Effector memory CD4-positive, alpha-beta T cell (primary cell): Measurements from ENCODE around the gene IGF2BP2.
A peak's percentile ranks its signal among the peaks of the same experiment; 100 is the strongest.

Experiments
- DNase-seq, 3 donors: peaks; one replicate each; pipeline ENCODE4 v3.0.0-alpha.2; 2020
- H3K27ac ChIP-seq: 2 replicates; pipeline ENCODE4 v1.7.0; 2013; ENCODE audit warnings: mild to moderate bottlenecking, low read length, moderate library complexity; ENCODE audit not compliant: insufficient read depth, poor library complexity, severe bottlenecking
- H3K27me3 ChIP-seq: replicated peaks from 2 replicates; pipeline ENCODE4 v1.7.0; 2013; ENCODE audit warnings: mild to moderate bottlenecking, low read length; ENCODE audit not compliant: insufficient read depth, control insufficient read depth, poor library complexity, severe bottlenecking
- H3K36me3 ChIP-seq: 2 replicates; pipeline ENCODE4 v1.7.0; 2013; ENCODE audit warnings: mild to moderate bottlenecking, low read length, moderate library complexity; ENCODE audit not compliant: control insufficient read depth, insufficient read depth
- H3K4me1 ChIP-seq: 2 replicates; pipeline ENCODE4 v1.7.0; 2013; ENCODE audit warnings: low read length, mild to moderate bottlenecking; ENCODE audit not compliant: control insufficient read depth, insufficient read depth, poor library complexity, severe bottlenecking
- H3K4me3 ChIP-seq: 2 replicates; pipeline ENCODE4 v1.7.0; 2013; ENCODE audit warnings: low read length, low read depth, mild to moderate bottlenecking; ENCODE audit not compliant: insufficient read depth, poor library complexity, severe bottlenecking
- H3K9me3 ChIP-seq: 2 replicates; pipeline ENCODE4 v1.7.0; 2013; ENCODE audit warnings: mild to moderate bottlenecking, low read length, moderate library complexity; ENCODE audit not compliant: control insufficient read depth

The IGF2BP2 gene

GRCh38 chr3:185632996-185633395 is 191.8 kb downstream of the IGF2BP2 start:
- DNase-seq = no peak

GRCh38 chr3:185631508-185632206 is 193.2 kb downstream of the IGF2BP2 start:
- Histone ChIP-seq H3K9me3 (no peaks in the 10 kb centered on the region), H3K27me3 (no peaks in the 10 kb centered on the region), H3K4me1 (no peaks in the 10 kb centered on the region), H3K27ac (no peak overlapping the region), H3K36me3 (peaks cover 25% of the 10 kb centered on the region), H3K4me3 (no peak overlapping the region)
- no peak for DNase-seq

More at GRCh38 chr3:185632996-185633395, 191.8 kb downstream of the IGF2BP2 start:
- no peak overlapping the region for H3K27ac ChIP-seq
- H3K27me3 ChIP-seq = no peaks in the 10 kb centered on the region
- peaks cover 14% of the 10 kb centered on the region for H3K36me3 ChIP-seq
- H3K9me3 ChIP-seq = no peaks in the 10 kb centered on the region
- no peaks in the 10 kb centered on the region for H3K4me1 ChIP-seq
- H3K4me3 ChIP-seq = no peak overlapping the region

GRCh38 chr3:185631108-185631507 is 193.7 kb downstream of the IGF2BP2 start:
- Histone ChIP-seq H3K9me3 (no peaks in the 10 kb centered on the region), H3K4me1 (no peaks in the 10 kb centered on the region), H3K36me3 (peaks cover 27% of the 10 kb centered on the region), H3K27ac (no peak overlapping the region), H3K27me3 (no peaks in the 10 kb centered on the region), H3K4me3 (no peak overlapping the region)
- DNase-seq = no peak

GRCh38 chr3:185630182-185630622 is 194.6 kb downstream of the IGF2BP2 start:
- no peak overlapping the region for H3K4me3 ChIP-seq
- no peak overlapping the region for H3K27ac ChIP-seq
- peaks cover 34% of the 10 kb centered on the region for H3K36me3 ChIP-seq
- no peaks in the 10 kb centered on the region for H3K9me3 ChIP-seq
- H3K4me1 ChIP-seq = no peaks in the 10 kb centered on the region
- H3K27me3 ChIP-seq = no peaks in the 10 kb centered on the region
- DNase-seq = no peak

- Histone ChIP-seq H3K27ac (no peak overlapping the region), H3K36me3 (peaks cover 34% of the 10 kb centered on the region), H3K9me3 (no peaks in the 10 kb centered on the region), H3K4me1 (no peaks in the 10 kb centered on the region), H3K27me3 (no peaks in the 10 kb centered on the region), H3K4me3 (no peak overlapping the region)
- DNase-seq = no peak
These were observed 195.2 kb downstream of the IGF2BP2 start for GRCh38 chr3:185629554-185630181.

GRCh38 chr3:185625784-185626183 is 199.1 kb downstream of the IGF2BP2 start:
- Histone ChIP-seq H3K36me3 (peaks cover 48% of the 10 kb centered on the region), H3K4me3 (no peak overlapping the region), H3K4me1 (no peaks in the 10 kb centered on the region), H3K9me3 (no peaks in the 10 kb centered on the region), H3K27ac (no peak overlapping the region), H3K27me3 (no peaks in the 10 kb centered on the region)
- no peak for DNase-seq

- no peak overlapping the region for H3K4me3 ChIP-seq
- H3K9me3 ChIP-seq = no peaks in the 10 kb centered on the region
- DNase-seq = no peak
- H3K27me3 ChIP-seq = no peaks in the 10 kb centered on the region
- H3K27ac ChIP-seq = no peak overlapping the region
- peaks cover 46% of the 10 kb centered on the region for H3K36me3 ChIP-seq
- no peaks in the 10 kb centered on the region for H3K4me1 ChIP-seq
These were observed 200.7 kb downstream of the IGF2BP2 start for GRCh38 chr3:185623939-185624665.

GRCh38 chr3:185613016-185613415 is 211.8 kb downstream of the IGF2BP2 start:
- H3K36me3 ChIP-seq = peaks cover 63% of the 10 kb centered on the region
- H3K4me1 ChIP-seq = no peaks in the 10 kb centered on the region
- no peak for DNase-seq
- no peak overlapping the region for H3K27ac ChIP-seq
- H3K9me3 ChIP-seq = no peaks in the 10 kb centered on the region
- peak overlapping the region; percentile 10 for H3K4me3 ChIP-seq
- H3K27me3 ChIP-seq = no peaks in the 10 kb centered on the region

- H3K4me3 ChIP-seq = no peak overlapping the region
- no peaks in the 10 kb centered on the region for H3K4me1 ChIP-seq
- DNase-seq = no peak
- H3K36me3 ChIP-seq = peaks cover 42% of the 10 kb centered on the region
- no peaks in the 10 kb centered on the region for H3K27me3 ChIP-seq
- H3K27ac ChIP-seq = no peak overlapping the region
- no peaks in the 10 kb centered on the region for H3K9me3 ChIP-seq
These were observed 218.6 kb downstream of the IGF2BP2 start for GRCh38 chr3:185606196-185606595.

GRCh38 chr3:185605566-185605965 is 219.3 kb downstream of the IGF2BP2 start:
- no peak overlapping the region for H3K4me3 ChIP-seq
- no peaks in the 10 kb centered on the region for H3K9me3 ChIP-seq
- H3K27ac ChIP-seq = no peak overlapping the region
- no peaks in the 10 kb centered on the region for H3K4me1 ChIP-seq
- no peak for DNase-seq
- H3K27me3 ChIP-seq = no peaks in the 10 kb centered on the region
- peaks cover 44% of the 10 kb centered on the region for H3K36me3 ChIP-seq
